ENCODE results near the gene ADGRA1. TPM values are rescaled to one million over a fixed set of nuclear protein-coding genes. Genes with fewer than 3 reads are reported as not detected.

Gene ADGRA1
- total and polyA plus RNA-seq, 10 of the 15 experiments (the other 5 are each of a cell fraction or from before 2014, with no cell fraction given), result not detected

DNA sequence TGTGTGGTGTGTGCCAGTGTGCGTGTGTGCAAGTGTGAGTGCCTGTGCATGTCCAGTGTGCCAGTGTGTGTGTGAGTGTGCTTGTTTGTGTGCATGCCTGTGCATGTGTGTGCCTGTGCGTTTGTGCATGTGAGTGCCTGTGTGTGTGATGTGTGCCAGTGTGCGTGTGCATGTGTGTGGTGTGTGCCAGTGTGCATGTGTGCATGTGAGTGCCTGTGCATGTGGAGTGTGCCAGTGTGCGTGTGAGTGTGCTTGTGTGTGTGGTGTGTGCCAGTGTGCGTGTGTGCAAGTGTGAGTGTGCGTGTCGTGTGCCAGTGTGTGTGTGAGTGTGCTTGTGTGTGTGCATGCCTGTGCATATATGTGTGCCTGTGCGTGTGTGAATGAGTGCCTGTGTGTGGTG, 33.8 kb downstream of the ADGRA1 start:
- RAD21 ChIA-PET (ENCODE audit: unreplicated experiment), result no interaction called here
- WGBS (ENCODE audit: insufficient coverage, insufficient replicate concordance, low lambda C conversion rate, missing lambda C conversion rate), result 76% methylated on average over 8 of the region's 8 CpGs
- Histone ChIP-seq H3K79me2 (ENCODE audit: control insufficient read depth, insufficient read depth, low read length) (no peaks in the 10 kb centered on the region), H3K36me3 (ENCODE audit: control insufficient read depth in 2 of 2, insufficient read depth in 2 of 2, low read length in 1 of 2) (no peaks in the 10 kb centered on the region), H3K27me3 (replicated peaks in 1 of 2; ENCODE audit: control insufficient read depth in 2 of 2, insufficient read depth in 2 of 2, low read length in 1 of 2) (no peaks in the 10 kb centered on the region), H3K27ac (ENCODE audit: control insufficient read depth, insufficient read depth) (no peak overlapping the region), H3K4me3 (no peak overlapping the region), H3K4me2 (ENCODE audit: control insufficient read depth, insufficient read depth) (no peak overlapping the region), H3K9me3 (replicated peaks; ENCODE audit: control insufficient read depth, insufficient read depth, low read length) (peaks cover 4% of the 10 kb centered on the region; the same call in 1 of the 3 replicates), H3K9ac (ENCODE audit: control insufficient read depth, insufficient read depth, low read length) (no peak overlapping the region), H3K4me1 (ENCODE audit: control insufficient read depth, insufficient read depth, low read length) (no peaks in the 10 kb centered on the region), H4K20me1 (ENCODE audit: control insufficient read depth, insufficient read depth) (no peaks in the 10 kb centered on the region), H2AFZ (ENCODE audit: control insufficient read depth, low read depth, low read length) (no peak overlapping the region)
- TF ChIP-seq HDAC2 (IDR thresholded peaks at IDR 0.05) (no peak), RFX5 (IDR thresholded peaks at IDR 0.05; ENCODE audit: low read depth, low read length) (no peak), CEBPB (IDR thresholded peaks at IDR 0.05; ENCODE audit: borderline replicate concordance in 1 of 2, low read depth in 2 of 2, low read length in 2 of 2) (no peak), ZNF217 (IDR thresholded peaks at IDR 0.05) (no peak), ZNF274 (IDR thresholded peaks at IDR 0.05; ENCODE audit: insufficient read depth, insufficient read length) (no peak), ASH2L (IDR thresholded peaks at IDR 0.05; ENCODE audit: borderline replicate concordance, low read depth) (no peak), RELA (IDR thresholded peaks at IDR 0.05; ENCODE audit: borderline replicate concordance, partially characterized antibody) (no peak), RUNX3 (IDR thresholded peaks at IDR 0.05; ENCODE audit: low read length) (no peak), SRF (IDR thresholded peaks at IDR 0.05; ENCODE audit: low read depth in 2 of 2, low read length in 2 of 2) (no peak), SMC3 (IDR thresholded peaks at IDR 0.05; ENCODE audit: borderline replicate concordance, low read length) (no peak), HCFC1 (IDR thresholded peaks at IDR 0.05; ENCODE audit: low read length) (no peak), MTA3 (IDR thresholded peaks at IDR 0.05; ENCODE audit: borderline replicate concordance, low read length) (no peak)
- CTCF ChIA-PET, result no interaction called here
- no peak for FAIRE-seq
- no peak for ATAC-seq
- SMC1A ChIA-PET (ENCODE audit: uncharacterized antibody, unreplicated experiment), result no interaction called here
- intact Hi-C loops (cut with micrococcal nuclease; ENCODE audit: unreplicated experiment) (no loop called here), in situ Hi-C loops (cut with MboI) (no loop called here)
- no TSS peak for BruUV-seq (replicated peaks)
- DNase-seq (ENCODE audit: low read depth, low spot score), result no peak
- POLR2A ChIA-PET, result no interaction called here
